AG09319 (cell line): Measurements from ENCODE around the gene ENSA.
"Not testable (repeated sequence)": the region's sequence is repeated elsewhere in the genome, so short reads cannot be mapped to it uniquely, and the experiment has no call there.

Source experiments
- DNase-seq: peaks from one replicate; pipeline ENCODE4 v3.0.0-alpha.2; 2010; ENCODE audit warnings: low read depth; ENCODE audit errors: extremely low read depth
- CTCF ChIP-seq: IDR thresholded peaks from 2 replicates; pipeline ENCODE4 v1.5.1; 2011; ENCODE audit warnings: low read depth, mild to moderate bottlenecking, inconsistent platforms, low read length, moderate library complexity

The ENSA gene

GRCh38 chr1:150612014-150612345 lies 17.4 kb downstream of the ENSA start:
- no peak for TF ChIP-seq CTCF
- no peak for DNase-seq

GRCh38 chr1:150610576-150610975 lies 18.8 kb downstream of the ENSA start:
- no peak for DNase-seq
- no peak for TF ChIP-seq CTCF

DNA sequence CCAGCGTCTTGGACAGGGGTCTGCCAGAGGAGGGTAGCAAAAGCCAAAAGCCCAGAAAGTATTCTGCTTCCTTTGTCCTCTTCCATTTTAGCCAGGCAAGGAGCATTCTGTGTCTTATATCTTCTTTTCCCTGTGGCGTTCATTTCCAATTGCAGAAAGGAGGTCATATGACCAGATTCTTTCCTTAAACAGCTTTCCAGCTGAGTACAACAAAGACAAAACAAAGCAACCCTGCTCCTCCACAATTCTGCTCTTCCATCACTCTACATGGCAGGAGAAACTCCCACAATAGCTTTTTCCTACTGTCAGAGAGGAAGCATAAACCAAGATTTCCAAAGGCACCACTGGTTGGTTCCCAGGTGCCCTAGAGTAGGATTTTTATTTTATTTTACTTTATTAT lies 19.7 kb downstream of the ENSA start:
- no peak for TF ChIP-seq CTCF
- DNase-seq: no peak

GRCh38 chr1:150606463-150607142 lies 22.8 kb downstream of the ENSA start:
- TF ChIP-seq CTCF: no peak
- no peak for DNase-seq

DNA sequence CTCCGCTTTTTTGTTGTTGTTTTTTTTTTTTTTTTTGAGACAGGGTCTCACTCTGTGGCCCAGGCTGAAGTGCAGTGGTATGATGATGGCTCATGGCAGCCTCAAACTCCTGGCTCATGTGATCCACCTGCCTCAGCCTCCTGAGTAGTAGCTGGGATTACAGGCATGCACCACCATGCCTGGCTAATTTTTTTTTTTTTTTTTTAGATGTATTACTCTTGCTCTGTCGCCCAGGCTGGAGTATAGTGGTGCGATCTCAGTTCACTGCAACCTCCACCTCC lies 24.0 kb downstream of the ENSA start:
- DNase-seq: not testable (repeated sequence)

GRCh38 chr1:150604226-150604588 lies 25.2 kb downstream of the ENSA start:
- no peak for DNase-seq

DNA sequence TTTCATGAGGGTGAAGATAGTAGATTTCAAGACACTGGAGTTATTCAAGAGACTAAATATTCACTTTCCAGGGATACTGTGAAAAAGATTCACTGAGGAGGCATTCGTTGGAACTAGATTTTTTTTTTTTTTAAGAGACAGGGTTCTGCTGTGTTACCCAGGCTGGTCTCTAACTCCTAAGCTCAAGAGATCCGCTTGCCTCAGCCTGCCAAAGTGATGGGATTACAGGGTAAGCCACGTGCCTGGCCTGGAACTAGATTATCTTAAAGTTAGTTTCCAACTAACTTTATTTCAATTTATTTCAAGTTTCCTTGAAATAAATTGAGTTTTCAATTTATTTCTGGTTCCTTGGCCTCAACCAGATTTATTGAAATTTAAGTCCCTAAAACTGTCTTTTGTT lies 25.7 kb downstream of the ENSA start:
- TF ChIP-seq CTCF: no peak
- no peak for DNase-seq

More at GRCh38 chr1:150604226-150604588, 25.2 kb downstream of the ENSA start:
- no peak for TF ChIP-seq CTCF

- not testable (repeated sequence) for DNase-seq
Measured at GRCh38 chr1:150602372-150602771, 27.0 kb downstream of the ENSA start.

- TF ChIP-seq CTCF: no peak
- DNase-seq: no peak
Measured at GRCh38 chr1:150601540-150601939, 27.9 kb downstream of the ENSA start.

- not testable (repeated sequence) for DNase-seq
Measured at GRCh38 chr1:150598346-150598745, 31.1 kb downstream of the ENSA start.
